Activated B cell treated with CpG ODN at 0.5 μM for 24 hours (primary cell): ENCODE data around the gene PRKCB. TPM values are rescaled to one million over a fixed set of nuclear protein-coding genes. Genes with fewer than 3 reads are reported as not detected.

Experiments
- ATAC-seq: fragments of 200-7000 bp; cut with Tn5 transposase; one replicate; pipeline ENCODE4 v1.10.0; 2021; ENCODE audit warnings: low read depth, mild to moderate bottlenecking, moderate library complexity
- CTCF ChIA-PET: fragments of 350-600 bp; sonication (Branson Sonifier 250); formaldehyde crosslinking; loops from one replicate; lab custom pipeline; 2021; ENCODE audit warnings: antibody characterized with exemption; lab: Charles Lee
- POLR2A ChIA-PET: fragments of 350-600 bp; sonication (Branson Sonifier 250); formaldehyde crosslinking; loops from one replicate; lab custom pipeline; 2021; ENCODE audit warnings: antibody characterized with exemption; lab: Charles Lee
- DNase-seq: peaks from one replicate; pipeline ENCODE4 v3.0.0; 2022
- H3K27ac Mint-ChIP-seq: one replicate; pipeline ENCODE4 v1.8.0; 2020; ENCODE audit warnings: mixed read lengths
- H3K27me3 Mint-ChIP-seq: one replicate; pipeline ENCODE4 v1.8.0; 2021; ENCODE audit warnings: mixed read lengths
- H3K36me3 Mint-ChIP-seq: one replicate; pipeline ENCODE4 v1.8.0; 2021; ENCODE audit warnings: low read depth, mixed read lengths
- H3K4me1 Mint-ChIP-seq: one replicate; pipeline ENCODE4 v1.8.0; 2021; ENCODE audit warnings: mixed read lengths
- H3K4me3 Mint-ChIP-seq: one replicate; pipeline ENCODE4 v1.8.0; 2020; ENCODE audit warnings: mild to moderate bottlenecking, mixed read lengths
- H3K9me3 Mint-ChIP-seq: one replicate; pipeline ENCODE4 v1.8.0; 2020; ENCODE audit warnings: mixed read lengths
- intact Hi-C: fragments of 100-400 bp; cut with micrococcal nuclease; formaldehyde crosslinking; loops from one replicate; pipeline ENCODE4 v1.15.1; 2024
- total RNA-seq: library from RNA; stranded (reverse); gene quantifications from 2 replicates; pipeline ENCODE4 v1.2.3, GENCODE V29; 2022
- TF ChIP-seq, protein P1 (sequence below): fragments of 200-600 bp; IDR thresholded peaks from one replicate; pipeline ENCODE4 v1.8.0; 2022; ENCODE audit warnings: antibody characterized with exemption, mild to moderate bottlenecking

Gene PRKCB
- total RNA-seq, 1 donor from 2014 or later: 146 TPM

DNA sequence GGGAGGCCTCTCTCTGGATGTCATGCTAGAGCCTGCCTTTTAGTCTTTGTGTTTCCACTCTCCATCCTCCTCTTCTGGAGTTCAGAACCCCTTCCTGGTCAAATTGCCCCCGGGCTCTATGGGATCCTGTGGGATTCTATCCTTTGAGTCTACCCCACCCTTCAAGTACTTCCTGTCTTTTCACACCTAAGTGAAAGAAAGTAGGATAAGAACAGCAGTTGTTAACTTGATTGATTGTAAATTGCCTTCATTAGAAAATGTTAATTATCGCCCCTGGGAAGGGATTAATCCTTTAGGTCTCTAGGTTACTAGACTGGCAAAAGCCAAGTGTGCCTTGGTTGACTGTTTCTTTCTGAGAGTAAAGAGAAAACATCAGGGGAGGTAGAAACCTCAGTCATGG, 30.1 kb downstream of the PRKCB start:
- TF ChIP-seq, protein P1, sequence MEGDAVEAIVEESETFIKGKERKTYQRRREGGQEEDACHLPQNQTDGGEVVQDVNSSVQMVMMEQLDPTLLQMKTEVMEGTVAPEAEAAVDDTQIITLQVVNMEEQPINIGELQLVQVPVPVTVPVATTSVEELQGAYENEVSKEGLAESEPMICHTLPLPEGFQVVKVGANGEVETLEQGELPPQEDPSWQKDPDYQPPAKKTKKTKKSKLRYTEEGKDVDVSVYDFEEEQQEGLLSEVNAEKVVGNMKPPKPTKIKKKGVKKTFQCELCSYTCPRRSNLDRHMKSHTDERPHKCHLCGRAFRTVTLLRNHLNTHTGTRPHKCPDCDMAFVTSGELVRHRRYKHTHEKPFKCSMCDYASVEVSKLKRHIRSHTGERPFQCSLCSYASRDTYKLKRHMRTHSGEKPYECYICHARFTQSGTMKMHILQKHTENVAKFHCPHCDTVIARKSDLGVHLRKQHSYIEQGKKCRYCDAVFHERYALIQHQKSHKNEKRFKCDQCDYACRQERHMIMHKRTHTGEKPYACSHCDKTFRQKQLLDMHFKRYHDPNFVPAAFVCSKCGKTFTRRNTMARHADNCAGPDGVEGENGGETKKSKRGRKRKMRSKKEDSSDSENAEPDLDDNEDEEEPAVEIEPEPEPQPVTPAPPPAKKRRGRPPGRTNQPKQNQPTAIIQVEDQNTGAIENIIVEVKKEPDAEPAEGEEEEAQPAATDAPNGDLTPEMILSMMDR: no peak
- ATAC-seq (no peak), DNase-seq (no peak)
- peak overlapping the region; percentile 91 for H3K27ac Mint-ChIP-seq
- ChIA-PET CTCF (interaction anchor here (5.3 kb wide), 1 partner anchor 144 kb away, joined by 22 read pairs; no protein-coding TSS in a partner anchor), POLR2A (no interaction called here)
- H3K36me3 Mint-ChIP-seq: peaks cover 20% of the 10 kb centered on the region
- H3K4me3 Mint-ChIP-seq: no peak overlapping the region
- H3K4me1 Mint-ChIP-seq: peaks cover 92% of the 10 kb centered on the region
- H3K27me3 Mint-ChIP-seq: no peaks in the 10 kb centered on the region
- intact Hi-C loops: no loop called here
- H3K9me3 Mint-ChIP-seq: no peaks in the 10 kb centered on the region

DNA sequence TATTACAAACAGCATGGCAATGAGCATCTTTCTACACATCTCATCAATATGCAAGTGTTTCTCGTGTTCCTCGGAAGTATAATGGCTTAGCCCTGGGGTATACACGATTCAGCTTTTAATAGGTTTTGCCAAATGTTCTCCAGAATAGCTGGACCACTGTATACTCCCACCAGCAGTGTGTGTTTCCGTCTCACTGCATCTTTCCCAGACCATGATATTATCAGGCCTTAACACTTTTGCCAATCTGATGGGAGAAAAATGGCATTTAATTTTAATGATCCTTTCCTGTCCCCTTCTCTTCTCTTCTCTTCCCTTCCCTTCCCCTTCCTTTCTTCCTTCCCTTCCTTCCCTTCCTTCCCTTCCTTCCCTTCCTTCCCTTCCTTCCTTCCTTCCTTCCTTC, 30.8 kb downstream of the PRKCB start:
- intact Hi-C loops: no loop called here
- H3K27me3 Mint-ChIP-seq: no peaks in the 10 kb centered on the region
- POLR2A ChIA-PET: no interaction called here
- no peaks in the 10 kb centered on the region for H3K9me3 Mint-ChIP-seq
- CTCF ChIA-PET: interaction anchor here (1.4 to 5.3 kb wide), 2 partner anchors 11 to 143 kb away, joined by 4 to 22 read pairs; no protein-coding TSS in a partner anchor
- TF ChIP-seq, protein P1: no peak
- DNase-seq (no peak), ATAC-seq (no peak)
- no peak overlapping the region for H3K4me3 Mint-ChIP-seq
- peaks cover 92% of the 10 kb centered on the region for H3K4me1 Mint-ChIP-seq
- H3K36me3 Mint-ChIP-seq: peaks cover 27% of the 10 kb centered on the region
- H3K27ac Mint-ChIP-seq: peak overlapping the region; percentile 91

GRCh38 chr16:23867566-23867965, 31.8 kb downstream of the PRKCB start:
- ChIA-PET POLR2A (interaction anchor here (0.6 kb wide), 1 partner anchor 25 kb away, joined by 4 read pairs; no protein-coding TSS in a partner anchor), CTCF (interaction anchor here (1.4 to 5.3 kb wide), 3 partner anchors 10 to 142 kb away, joined by 4 to 22 read pairs (median 15); no protein-coding TSS in a partner anchor)
- TF ChIP-seq, protein P1: no peak
- Mint-ChIP-seq H3K4me1 (peaks cover 90% of the 10 kb centered on the region), H3K27me3 (no peaks in the 10 kb centered on the region), H3K27ac (peak overlapping the region; percentile 91), H3K36me3 (peaks cover 29% of the 10 kb centered on the region), H3K9me3 (no peaks in the 10 kb centered on the region), H3K4me3 (no peak overlapping the region)
- DNase-seq (no peak), ATAC-seq (no peak)
- intact Hi-C loops: no loop called here

- no peak for DNase-seq
- intact Hi-C loops: loop anchor here (1.0 kb wide), 1 partner anchor 11 kb away; no protein-coding TSS in a partner anchor
- TF ChIP-seq, protein P1: no peak
- ChIA-PET CTCF (interaction anchor here (1.0 to 5.3 kb wide), 4 partner anchors 9 to 142 kb away, joined by 3 to 22 read pairs (median 10); no protein-coding TSS in a partner anchor), POLR2A (interaction anchor here (0.6 to 1.2 kb wide), 3 partner anchors 9 to 63 kb away, joined by 3 to 6 read pairs (median 5); no protein-coding TSS in a partner anchor)
- H3K4me3 Mint-ChIP-seq: peak overlapping the region; percentile 28
- peaks cover 29% of the 10 kb centered on the region for H3K36me3 Mint-ChIP-seq
- H3K27me3 Mint-ChIP-seq: no peaks in the 10 kb centered on the region
- no peaks in the 10 kb centered on the region for H3K9me3 Mint-ChIP-seq
- peak overlapping the region; percentile 91 for H3K27ac Mint-ChIP-seq
- ATAC-seq: no peak
- H3K4me1 Mint-ChIP-seq: peaks cover 89% of the 10 kb centered on the region
Observed at GRCh38 chr16:23868136-23868535, 32.4 kb downstream of the PRKCB start.

DNA sequence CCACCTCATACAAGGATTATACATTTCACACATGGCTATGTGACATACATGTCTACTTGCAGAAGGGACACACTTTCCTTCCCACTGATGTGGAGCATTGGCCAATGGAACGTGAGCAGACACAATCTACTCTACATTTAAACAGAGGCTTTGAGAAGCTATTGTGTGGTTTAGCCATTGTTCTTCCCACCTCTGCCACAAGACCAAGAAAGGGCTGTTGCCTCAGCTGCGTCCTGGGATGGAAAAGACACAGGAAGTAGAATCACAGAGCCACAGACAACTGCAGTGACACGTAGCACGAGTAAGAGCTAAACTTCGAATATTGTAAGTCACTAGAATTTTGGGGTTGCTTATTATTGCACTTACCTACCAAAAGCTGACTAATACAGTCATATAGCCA, 33.3 kb downstream of the PRKCB start:
- H3K9me3 Mint-ChIP-seq: no peaks in the 10 kb centered on the region
- ChIA-PET CTCF (interaction anchor here (1.0 to 3.7 kb wide), 3 partner anchors 8 to 89 kb away, joined by 3 to 15 read pairs (median 5); no protein-coding TSS in a partner anchor), POLR2A (interaction anchor here (0.7 to 1.2 kb wide), 2 partner anchors 9 to 167 kb away, joined by 3 to 5 read pairs; no protein-coding TSS in a partner anchor)
- H3K36me3 Mint-ChIP-seq: peaks cover 25% of the 10 kb centered on the region
- H3K27ac Mint-ChIP-seq: peak overlapping the region; percentile 91
- no peaks in the 10 kb centered on the region for H3K27me3 Mint-ChIP-seq
- DNase-seq (no peak), ATAC-seq (no peak)
- H3K4me1 Mint-ChIP-seq: peaks cover 89% of the 10 kb centered on the region
- H3K4me3 Mint-ChIP-seq: no peak overlapping the region
- TF ChIP-seq, protein P1: no peak
- intact Hi-C loops: no loop called here
